Vagina (tissue), 2 donors: ENCODE data around the gene GNRHR.

Experiments
- POLR2AphosphoS5 ChIP-seq, 2 donors: sonication (generic); formaldehyde crosslinking; IDR thresholded peaks; one replicate each; pipeline ENCODE4 v1.9.0; 2017; ENCODE audit warnings: antibody characterized with exemption in 2 of 2, mild to moderate bottlenecking in 2 of 2, low read depth in 1 of 2; ENCODE audit not compliant: insufficient read depth in 1 of 2
- TF ChIP-seq, protein P1 (sequence below), 3 experiments: fragments of 450-650 bp in 2 of 3; fragments of 200-600 bp in 1 of 3; sonication (generic) in 1 of 3; IDR thresholded peaks; one replicate each; pipeline ENCODE4 v1.5.1; 2017 to 2019; ENCODE audit warnings: antibody characterized with exemption in 3 of 3, mild to moderate bottlenecking in 2 of 3, moderate library complexity in 2 of 3

DNA sequence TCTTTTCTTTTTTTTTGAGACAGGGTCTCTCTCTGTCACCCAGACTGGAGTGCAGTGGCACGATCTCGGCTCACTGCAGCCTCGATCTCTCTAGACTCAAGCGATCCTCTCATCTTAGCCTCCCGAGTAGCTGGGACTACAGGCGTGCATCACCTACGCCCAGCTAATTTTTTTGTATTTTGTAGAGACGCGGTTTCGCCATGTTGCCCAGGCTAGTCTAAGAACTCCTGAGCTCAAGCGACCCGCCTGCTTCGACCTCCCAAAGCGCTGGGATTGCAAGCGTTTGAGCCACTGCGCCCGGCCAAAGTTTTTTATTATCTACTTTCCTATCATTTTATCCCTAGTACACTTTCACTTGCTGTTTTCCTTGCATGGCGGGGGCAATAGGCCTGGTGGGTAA lies 54.6 kb downstream of the GNRHR start:
- TF ChIP-seq, protein P1, sequence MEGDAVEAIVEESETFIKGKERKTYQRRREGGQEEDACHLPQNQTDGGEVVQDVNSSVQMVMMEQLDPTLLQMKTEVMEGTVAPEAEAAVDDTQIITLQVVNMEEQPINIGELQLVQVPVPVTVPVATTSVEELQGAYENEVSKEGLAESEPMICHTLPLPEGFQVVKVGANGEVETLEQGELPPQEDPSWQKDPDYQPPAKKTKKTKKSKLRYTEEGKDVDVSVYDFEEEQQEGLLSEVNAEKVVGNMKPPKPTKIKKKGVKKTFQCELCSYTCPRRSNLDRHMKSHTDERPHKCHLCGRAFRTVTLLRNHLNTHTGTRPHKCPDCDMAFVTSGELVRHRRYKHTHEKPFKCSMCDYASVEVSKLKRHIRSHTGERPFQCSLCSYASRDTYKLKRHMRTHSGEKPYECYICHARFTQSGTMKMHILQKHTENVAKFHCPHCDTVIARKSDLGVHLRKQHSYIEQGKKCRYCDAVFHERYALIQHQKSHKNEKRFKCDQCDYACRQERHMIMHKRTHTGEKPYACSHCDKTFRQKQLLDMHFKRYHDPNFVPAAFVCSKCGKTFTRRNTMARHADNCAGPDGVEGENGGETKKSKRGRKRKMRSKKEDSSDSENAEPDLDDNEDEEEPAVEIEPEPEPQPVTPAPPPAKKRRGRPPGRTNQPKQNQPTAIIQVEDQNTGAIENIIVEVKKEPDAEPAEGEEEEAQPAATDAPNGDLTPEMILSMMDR (IDR thresholded peaks at IDR 0.05): no peak
- TF ChIP-seq POLR2AphosphoS5 (IDR thresholded peaks at IDR 0.05; ENCODE audit: insufficient read depth in 1 of 2, low read depth in 1 of 2): no peak
